ENCODE measurements around the gene BNIP5.
"Not testable (repeated sequence)": the region's sequence is repeated elsewhere in the genome, so short reads cannot be mapped to it uniquely, and the experiment has no call there.

The BNIP5 gene

DNA sequence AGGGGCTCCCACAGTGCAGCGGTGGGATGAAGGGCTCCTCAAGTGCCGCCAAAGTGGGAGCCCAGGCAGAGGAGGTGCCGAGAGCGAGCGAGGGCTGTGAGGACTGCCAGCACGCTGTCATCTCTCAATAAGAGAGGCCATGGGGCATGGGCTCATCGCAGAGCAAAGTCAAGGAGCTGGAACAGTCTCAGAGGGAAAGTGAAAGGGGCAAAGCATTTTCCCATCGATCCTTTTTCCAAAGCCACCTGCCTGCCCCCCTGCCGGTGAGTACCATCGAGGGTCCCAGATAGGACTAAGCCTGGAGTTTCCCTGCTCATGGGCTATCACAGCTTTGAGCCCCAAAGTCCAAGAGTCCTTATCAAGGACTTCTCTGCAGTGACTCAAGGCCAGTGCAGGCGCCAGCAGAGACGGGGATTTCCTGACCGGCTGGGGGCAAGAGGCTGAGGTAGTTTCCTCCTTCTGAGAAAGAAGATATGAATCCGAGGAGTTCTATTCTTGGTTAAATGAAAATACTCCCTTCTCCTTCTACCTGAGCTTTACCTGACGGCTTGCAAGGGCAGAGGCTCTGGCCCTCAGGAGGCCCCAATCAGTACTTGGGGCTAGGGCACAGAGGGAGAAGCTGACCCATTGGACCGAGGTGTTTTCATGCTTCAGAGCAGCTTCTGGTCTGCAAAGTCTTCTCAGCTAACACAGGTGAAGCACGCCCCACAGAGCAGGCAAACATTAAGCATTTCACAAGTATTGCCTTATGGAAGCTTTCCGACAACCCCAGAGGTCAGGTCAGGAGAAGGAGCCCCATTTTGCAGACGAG is 28.2 kb upstream of the BNIP5 start:
- DNase-seq: peak; percentile 45

DNA sequence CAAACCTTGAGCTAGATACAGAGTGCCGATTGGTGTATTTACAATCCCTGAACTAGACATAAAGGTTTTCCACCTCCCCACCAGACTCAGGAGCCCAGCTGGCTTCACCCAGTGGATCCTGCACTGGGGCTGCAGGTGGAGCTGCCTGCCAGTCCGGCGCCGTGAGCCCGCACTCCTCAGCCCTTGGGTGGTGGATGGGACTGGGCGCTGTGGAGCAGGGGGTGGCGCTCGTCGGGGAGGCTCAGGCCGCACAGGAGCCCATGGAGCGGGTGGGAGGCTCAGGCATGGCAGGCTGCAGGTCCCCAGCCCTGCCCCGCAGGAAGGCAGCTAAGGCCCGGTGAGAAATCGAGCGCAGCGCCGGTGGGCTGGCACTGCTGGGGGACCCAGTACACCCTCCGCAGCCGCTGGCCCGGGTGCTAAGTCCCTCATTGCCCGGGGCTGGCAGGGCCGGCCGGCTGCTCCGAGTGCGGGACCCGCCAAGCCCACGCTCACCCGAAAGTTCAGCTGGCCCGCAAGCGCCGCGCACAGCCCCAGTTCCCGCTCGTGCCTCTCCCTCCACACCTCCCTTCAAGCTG is 27.5 kb upstream of the BNIP5 start:
- not testable (repeated sequence) for DNase-seq

DNA sequence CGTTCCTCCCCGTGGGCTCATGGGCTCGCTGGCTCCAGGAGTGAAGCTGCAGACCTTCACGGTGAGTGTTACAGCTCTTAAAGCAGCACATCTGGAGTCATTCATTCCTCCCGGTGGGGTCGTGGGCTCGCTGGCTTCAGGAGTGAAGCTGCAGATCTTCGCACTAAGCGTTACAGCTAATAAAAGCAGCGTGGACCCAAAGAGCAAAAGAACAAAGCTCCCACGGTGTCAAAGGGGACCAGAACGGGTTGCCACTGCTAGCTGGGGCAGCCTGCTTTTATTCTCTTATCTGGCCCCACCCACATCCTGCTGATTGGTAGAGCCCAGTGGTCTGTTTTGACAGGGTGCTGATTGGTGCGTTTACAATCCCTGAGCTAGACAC is 26.7 kb upstream of the BNIP5 start:
- not testable (repeated sequence) for DNase-seq

DNA sequence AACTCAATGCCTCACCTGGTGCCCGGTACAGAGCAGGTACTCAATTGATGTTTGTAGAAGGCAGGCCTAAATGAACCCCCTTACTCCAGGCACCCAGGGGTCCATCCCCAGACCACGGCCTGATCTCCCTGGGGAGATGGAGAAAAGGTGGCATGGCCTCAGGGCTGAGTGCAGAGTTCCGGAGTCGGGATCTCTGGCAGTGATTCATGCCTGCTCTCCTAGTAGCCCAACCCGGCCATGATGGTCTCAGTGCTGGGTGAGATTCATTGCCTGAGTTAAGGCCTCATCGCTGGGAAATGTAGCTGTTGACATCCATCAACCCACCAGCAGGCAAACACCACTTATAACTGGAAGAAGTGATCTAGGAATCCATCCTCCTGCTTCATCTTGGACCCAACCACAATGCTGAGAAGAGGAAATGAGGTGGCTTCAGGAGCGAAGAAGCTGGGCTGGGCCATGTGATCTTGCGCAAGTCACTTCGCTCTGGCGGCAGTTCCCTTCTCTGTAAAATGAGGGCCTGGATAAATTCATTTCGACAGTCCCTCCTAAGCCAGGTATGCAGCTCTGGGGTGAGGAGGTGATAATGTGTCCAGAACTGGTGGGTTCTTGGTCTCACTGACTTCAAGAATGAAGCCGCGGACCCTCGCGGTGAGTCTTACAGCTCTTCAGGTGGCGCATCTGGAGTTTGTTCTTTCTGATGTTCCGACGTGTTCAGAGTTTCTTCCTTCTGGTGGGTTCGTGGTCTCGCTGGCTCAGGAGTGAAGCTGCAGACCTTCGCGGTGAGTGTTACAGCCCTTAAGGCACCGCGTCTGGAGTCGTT is 26.1 kb upstream of the BNIP5 start:
- peak; percentile 20 for DNase-seq

DNA sequence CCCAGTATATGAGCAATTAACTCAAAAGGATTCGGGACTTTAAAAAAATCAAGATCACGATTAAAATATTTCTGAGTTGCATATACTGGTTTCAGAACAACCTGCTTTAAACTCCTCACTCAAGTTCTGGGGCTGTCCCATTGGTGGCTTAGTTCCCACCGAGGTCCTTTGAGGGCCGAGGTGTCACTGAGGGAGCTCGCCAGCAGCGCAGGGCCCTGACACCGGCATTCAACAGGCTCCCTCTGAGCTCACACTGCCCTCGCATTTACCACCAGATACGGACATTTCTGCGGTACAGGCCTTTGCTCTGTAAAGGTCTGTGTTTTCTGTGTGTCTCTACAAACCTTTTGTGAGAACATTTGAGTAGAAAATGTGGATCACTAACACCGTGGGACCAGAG is 24.4 kb upstream of the BNIP5 start:
- no peak for DNase-seq

DNA sequence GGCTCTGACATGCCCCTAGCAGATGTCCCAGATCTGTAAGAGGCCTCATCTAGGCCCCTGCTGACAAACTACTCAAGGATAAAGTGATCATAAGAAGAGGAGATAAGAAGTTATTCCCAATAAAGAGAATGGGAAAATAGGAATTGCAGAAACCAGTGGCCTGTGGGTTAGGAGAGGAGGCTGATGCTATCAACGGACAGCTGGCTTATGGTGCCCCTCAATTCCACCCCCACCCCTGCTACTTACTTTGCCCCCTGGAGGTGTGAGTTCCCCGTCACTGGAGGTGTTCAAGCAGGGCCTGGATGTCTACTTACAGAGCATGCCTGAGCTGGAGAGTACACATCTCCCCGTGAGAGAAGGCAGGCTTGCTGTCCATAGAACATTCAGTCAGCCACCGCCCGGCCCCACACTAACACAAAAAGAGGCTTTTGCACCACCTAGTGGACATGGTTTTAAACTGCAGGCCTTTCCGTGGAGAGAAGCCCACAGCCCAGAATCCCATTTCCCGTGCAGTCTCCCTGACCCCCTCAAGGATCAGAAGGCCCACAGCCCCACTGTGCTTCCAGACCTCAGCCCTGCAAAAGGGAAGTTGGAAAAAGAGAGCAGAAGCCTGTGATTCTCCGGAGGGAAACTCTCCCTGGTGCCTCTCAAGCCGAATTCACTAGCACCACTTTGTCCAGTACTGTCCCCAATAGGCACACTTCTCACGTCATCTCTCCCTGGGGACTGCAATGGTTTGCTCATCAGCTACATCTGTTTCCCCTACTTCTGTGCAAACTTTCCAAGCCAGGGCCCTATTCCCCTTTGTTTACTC is 23.8 kb upstream of the BNIP5 start:
- peak; percentile 62 for DNase-seq

DNA sequence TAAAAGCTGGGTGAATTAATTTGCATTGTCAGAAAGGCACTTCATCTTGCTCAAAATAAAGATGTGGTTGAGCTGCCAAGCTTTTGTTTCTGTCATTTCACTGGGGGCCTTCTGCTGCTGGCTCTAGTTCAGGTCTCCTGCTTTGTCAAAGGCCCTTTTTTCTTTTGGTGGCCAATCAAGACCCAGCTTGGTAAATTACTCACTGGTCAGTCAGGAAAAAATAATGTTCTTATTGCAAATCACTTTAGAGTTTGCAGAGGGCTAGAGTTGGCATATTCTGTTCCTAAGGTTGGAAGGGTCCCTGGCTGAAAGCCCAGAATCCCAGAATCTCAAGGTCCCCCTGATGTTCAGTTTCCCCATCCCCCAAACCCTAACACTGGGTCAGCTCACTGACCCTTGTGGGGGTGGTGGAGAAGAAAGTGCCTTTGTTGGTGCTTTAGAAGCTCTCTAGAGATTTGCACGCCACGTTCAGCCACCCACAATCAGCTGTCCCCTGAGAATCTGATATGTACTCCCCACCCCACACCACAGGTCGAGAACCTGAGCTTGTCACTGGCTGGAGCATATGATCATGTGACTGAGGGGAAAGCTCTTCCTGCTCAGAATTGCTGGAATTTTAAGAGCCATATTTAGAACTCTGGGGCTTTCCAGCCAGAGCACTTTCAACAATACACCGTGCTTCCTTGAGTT is 21.7 kb upstream of the BNIP5 start:
- DNase-seq: no peak

DNA sequence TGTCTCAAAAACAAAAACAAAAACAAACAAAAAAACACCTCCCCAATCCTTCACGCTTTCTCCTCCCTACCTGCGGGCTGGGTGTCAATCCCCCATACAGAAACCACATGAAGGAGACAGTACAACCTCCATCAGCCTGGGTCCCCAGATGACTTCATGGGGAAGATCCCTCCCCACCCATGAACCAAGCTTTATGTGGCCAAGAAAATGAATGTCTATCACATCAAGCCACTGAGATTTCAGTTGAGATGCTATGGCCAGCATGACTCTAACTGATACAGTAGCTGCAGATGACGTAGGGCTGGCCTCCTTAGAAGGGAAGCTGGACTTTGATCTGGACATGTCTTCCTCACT is 21.2 kb upstream of the BNIP5 start:
- DNase-seq: no peak

DNA sequence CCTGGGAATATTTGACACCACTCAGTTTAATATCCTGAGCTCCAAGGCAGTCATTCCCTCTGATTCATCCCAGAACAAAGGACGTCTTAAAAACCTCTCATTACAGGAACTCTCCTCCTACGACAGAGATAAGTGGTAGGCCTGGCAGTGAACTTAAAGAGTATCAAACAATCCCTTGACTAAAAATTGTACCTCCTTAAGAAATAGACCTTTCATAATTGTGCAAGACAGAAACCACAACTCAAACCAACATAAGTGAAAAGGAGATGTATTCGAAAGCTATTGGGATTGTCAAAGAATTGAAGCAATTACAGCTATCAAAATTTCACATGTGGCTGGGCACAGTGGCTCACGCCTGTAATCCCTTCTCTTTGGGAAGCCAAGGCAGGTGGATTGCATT is 19.1 kb upstream of the BNIP5 start:
- no peak for DNase-seq

DNA sequence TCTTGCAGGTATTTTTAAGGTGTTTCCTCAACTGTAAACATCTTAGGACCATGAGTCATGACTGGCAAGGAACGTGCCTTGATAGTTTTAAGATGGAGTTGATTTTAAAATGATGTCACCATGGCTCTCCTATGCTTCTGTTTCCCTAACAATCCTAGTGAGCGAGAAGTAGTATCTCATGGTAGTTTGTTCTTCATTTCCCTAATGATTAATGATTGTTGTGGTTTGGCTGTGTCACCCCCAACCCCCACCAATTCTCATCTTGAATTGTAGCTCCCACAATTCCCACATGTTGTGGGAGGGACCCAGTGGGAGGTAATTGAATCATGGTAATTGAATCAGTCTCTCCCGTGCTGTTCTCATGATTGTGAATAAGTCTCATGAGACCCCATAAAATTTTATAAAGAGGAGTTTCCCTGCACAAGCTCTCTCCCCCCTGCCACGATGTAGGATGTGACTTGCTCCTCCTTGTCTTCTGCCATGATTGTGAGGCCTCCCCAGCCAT is 16.8 kb upstream of the BNIP5 start:
- DNase-seq: no peak

DNA sequence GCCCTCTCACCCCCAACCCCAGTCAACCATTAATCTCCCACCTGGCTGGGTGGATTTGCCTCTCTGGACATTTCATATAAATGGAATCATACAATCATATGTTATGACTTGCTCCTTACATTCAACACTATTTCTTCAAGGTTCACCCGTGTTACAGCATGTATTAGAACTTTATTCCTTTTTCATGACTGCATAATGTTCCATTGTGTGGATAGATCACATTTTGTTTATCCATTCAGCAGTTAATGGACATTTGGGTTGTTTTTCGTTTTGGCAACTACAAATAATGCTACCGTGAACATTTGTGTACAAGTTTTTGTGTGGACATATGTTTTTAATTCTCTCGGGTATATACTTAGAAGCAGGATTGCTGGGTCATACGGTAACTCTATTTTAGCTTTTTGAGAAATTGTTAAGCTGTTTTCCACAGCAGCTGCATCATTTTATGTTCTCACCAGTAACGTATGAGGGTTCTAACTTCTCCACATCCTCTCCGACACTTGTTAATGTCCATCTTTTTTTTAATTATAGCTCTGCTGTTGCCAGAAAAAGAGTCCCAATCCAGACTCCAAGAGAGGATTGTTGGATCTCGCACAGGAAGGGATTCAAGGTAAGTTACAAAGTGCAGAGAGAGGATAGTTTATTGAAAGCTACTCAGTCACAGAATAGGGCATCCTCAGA is 15.9 kb upstream of the BNIP5 start:
- no peak for DNase-seq

DNA sequence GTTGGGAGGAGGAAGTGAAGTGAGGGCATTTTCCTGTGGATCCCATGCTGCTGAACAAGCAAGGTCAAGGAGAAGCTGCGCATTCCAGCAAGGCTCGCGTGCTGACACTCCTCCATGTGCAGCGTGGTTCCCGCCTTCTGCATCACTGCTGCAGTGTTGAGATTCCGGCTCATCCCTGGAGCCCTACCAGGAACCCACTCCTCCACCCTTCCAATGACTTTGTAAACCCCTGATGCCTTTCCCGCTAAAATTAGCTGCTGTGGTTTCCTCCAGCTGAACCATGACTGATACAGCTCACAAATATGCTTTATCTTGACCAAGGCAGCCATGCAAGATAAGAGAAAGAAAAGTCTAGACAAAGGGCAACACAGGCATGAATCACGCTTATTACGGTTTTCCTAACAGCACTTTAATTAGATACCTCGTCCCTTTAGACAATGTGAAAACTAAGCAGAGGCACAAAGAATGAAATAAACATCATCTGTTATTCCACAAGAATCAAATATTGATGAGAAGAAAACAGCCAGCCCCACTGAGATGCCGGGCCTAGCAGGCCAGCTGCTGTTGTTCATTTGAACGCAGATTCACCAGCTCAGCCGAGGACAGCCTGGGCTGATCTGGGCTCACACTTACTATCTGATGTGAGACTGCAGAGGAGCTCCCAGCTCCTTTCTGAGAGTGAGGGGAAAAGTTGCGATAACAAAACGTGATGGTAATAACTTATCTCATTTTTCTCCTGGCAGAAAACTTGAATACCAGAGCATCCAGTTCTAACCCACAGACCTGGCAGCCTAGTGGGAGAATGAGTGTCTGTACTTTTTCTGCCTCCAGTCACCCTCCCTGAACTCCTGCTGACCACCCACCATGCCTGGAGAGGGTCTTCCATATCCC is 14.2 kb upstream of the BNIP5 start:
- DNase-seq: no peak

DNA sequence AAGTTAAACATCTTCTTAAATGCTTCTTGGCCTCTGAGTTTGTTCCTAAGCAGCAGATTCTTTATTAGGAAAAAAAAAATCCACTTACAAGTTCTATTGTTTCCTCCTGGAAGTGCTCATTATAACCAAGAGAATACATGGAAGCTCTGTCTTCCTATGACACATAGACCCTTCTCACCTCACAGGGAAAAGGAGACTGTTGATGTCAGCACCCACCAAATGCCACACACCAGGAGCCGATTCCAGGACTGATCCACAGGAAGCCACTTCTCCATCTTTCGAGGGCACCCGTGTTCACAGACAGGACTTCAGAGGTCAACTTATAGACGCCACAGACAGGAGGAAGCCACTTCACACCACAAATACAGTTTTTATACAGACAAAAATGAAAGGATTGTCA is 13.4 kb upstream of the BNIP5 start:
- DNase-seq: no peak

DNA sequence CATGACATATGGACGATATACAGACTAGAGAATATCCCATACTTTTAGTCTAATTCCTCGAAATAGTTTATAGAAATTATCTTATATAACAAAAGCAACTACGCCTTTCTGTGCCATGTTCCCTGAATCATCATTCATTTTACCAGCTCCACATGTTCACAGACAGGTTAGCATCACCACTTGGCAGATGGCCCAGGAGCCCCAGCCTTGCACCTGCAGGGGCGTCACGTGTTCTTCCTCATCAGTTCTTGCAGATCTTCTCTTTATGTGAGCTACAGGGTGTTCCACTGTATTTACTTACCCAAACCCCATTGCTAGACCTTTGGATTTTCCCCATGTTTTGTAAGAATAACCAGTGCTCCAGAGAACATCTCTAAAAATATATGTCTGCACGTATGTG is 12.6 kb upstream of the BNIP5 start:
- no peak for DNase-seq

DNA sequence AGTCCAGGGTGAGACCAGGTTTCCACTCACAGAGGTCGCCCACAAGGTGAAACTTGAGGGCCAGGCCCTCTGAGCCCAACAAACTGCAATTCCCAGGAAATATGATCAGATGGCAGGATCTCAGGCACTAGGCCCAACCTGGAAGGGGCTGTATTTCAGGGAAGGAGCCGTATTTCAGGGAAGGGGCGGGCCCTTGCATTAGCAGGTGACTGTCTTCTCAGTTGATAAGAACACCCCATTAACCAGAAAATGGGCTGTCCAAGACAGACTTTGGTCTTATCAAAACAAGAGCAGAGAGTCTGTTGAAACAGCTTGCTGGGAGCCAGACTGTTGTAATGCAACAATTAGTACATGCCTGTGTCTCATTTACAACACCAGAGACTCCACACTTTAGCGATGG is 10.9 kb upstream of the BNIP5 start:
- no peak for DNase-seq

DNA sequence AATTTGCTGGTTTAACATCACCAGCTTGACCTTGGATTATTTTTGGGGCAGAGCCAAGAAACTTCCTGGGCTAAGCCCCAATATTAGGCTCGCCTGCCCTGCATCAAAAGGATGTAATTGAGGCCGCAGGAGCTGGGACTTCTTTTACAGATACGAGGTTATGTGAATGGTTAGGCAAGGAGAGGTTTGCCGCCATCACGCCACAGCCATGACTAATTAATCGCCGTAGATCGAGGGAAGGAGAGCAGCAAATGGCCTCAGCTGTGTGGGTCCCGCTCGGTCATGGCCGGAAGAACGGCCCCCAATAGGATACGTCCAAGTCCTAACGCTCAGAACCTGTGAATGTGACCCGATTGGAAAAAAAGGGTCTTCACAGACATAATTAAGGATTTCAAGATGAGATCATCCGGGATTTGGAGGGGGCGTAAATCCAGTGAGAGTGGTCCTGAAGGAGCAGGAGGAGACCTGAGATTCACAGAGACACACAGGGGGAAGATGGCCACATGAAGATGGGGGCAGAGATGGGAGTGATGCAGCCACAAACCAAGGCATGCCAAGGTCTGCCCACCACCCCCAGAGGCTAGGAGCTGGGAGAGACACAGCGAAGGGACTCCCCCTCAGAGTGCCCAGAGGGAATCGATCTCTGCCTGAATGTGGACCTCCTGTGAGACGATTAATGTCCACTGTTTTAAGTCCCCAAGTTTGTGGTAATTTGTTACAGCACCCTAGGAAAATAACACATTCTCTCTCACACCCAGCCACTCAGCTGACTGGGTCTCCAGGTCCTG is 10.0 kb upstream of the BNIP5 start:
- no peak for DNase-seq

DNA sequence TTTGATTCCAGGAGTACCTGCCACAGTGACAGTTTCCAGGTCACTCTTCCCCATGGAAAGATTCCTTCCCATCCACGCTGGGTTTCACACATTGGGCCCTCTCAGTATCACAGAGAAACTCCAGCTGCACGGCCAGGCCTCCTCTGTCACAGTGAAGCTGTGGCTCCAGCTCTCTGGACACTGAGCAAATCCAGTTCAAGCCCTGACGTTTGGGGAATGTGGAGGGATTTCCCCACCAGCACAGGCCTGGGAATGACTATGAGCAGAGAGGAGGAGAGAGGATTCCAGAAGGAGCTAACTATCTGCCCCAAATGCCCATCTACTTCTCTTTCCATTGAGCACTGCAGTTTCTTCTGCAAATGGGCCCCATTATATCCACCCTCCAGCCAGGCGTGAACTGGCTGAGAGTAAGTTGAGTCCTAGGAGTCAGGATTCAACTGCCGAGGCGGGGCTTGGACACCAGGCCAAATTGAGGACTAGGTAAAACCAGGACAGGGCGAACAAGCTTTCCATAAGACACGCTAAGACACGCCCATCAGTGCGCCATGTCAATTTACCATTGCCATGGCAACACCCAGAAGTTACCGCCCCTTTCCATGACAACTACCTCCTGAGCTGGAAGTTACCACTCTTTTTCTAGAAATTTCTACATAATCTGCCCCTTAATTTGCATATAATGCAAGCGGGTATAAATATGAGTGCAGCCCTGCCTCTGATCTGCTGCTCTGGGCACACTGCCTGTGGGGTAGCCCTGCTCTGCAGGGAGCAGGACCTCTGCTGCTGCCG is 9.2 kb upstream of the BNIP5 start:
- no peak for DNase-seq

DNA sequence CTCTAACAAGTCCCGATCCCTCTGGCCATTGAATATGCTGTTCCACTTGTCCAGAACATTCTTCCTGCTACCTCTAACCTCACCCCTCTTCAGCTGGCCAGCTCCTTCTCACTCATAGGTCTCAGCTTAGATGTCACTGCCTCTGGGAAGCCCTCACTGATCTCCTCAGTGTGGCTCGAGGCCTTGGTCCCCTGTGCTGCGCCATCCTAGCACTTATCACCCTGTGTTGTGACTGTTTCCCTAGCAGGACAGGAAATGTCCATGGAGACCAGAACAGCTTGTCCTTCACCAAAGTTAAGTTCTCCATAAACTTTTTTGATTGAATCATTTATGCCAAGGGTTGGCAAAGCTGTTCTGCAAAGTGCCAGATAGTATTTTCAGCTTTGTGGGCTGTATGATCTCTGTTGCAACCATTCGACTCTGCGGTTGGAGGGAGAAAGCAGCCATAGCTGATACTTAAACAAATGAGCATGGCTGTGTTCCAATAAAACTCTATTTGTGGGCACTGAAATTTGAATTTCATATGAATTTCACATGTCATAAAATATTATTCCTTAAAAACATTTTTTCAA is 6.5 kb upstream of the BNIP5 start:
- no peak for DNase-seq

Data from CD4-positive, alpha-beta T cell treated with Interferon gamma for 1 hour (primary cell).